B cell (primary cell): ENCODE measurements around the gene DYNC1I2. TPM values are rescaled to one million over a fixed set of nuclear protein-coding genes. Genes with fewer than 3 reads are reported as not detected.

Experiments
- ATAC-seq: fragments of 200-7000 bp; cut with Tn5 transposase; one replicate; pipeline ENCODE4 v1.10.0; 2021; ENCODE audit warnings: low read depth, mild to moderate bottlenecking, moderate number of reproducible peaks, moderate library complexity
- CTCF ChIA-PET: fragments of 350-600 bp; sonication (Branson Sonifier 250); formaldehyde crosslinking; loops from one replicate; lab custom pipeline; 2021; ENCODE audit warnings: antibody characterized with exemption, inconsistent platforms; lab: Charles Lee
- POLR2A ChIA-PET: fragments of 350-600 bp; sonication (Branson Sonifier 250); formaldehyde crosslinking; loops from one replicate; lab custom pipeline; 2021; ENCODE audit warnings: antibody characterized with exemption; lab: Charles Lee
- DNase-seq: peaks from one replicate; pipeline ENCODE4 v3.0.0; 2013
- H2AFZ ChIP-seq: 2 replicates; pipeline ENCODE4 v1.6.1; 2012; ENCODE audit warnings: mild to moderate bottlenecking, low read depth, low read length; ENCODE audit not compliant: insufficient read depth, poor library complexity, severe bottlenecking
- H3K27ac ChIP-seq, 2 donors: 1 replicate in 1 of 2; 2 replicates in 1 of 2; pipeline ENCODE4 v1.5.1; 2012 to 2013; ENCODE audit warnings: low read length in 2 of 2, mild to moderate bottlenecking in 2 of 2, moderate library complexity in 1 of 2
- H3K27me3 ChIP-seq, 4 experiments: fragments of 200-600 bp in 1 of 4; sonication (generic) in 1 of 4; replicated peaks in 1 of 4; 1 replicate in 2 of 4; 2 replicates in 2 of 4; pipeline versions ENCODE4 v1.6.1 to v1.7.0; 2013 to 2016; ENCODE audit warnings: low read length in 3 of 4, mild to moderate bottlenecking in 2 of 4, mixed read lengths in 1 of 4, moderate library complexity in 1 of 4; ENCODE audit not compliant: insufficient read depth in 4 of 4, control insufficient read depth in 3 of 4; ENCODE audit errors: control extremely low read depth in 1 of 4
- H3K36me3 ChIP-seq, 2 experiments: replicated peaks in 1 of 2; 1 replicate in 1 of 2; 2 replicates in 1 of 2; pipeline versions ENCODE4 v1.6.1 to v1.7.1; 2013; ENCODE audit warnings: low read length in 1 of 2; ENCODE audit not compliant: insufficient read depth in 2 of 2, control insufficient read depth in 1 of 2; ENCODE audit errors: control extremely low read depth in 1 of 2, extremely low read depth in 1 of 2
- H3K4me1 ChIP-seq, 2 donors: fragments of 200-600 bp in 1 of 2; sonication (generic) in 1 of 2; 1 replicate in 1 of 2; 2 replicates in 1 of 2; pipeline versions ENCODE4 v1.5.1 to v1.6.1; 2013 to 2017; ENCODE audit warnings: low read length in 2 of 2; ENCODE audit not compliant: control insufficient read depth in 2 of 2, insufficient read depth in 2 of 2
- H3K4me2 ChIP-seq: replicated peaks from 2 replicates; pipeline ENCODE3; 2012; ENCODE audit warnings: mild to moderate bottlenecking, low read depth, low read length; ENCODE audit not compliant: poor library complexity, severe bottlenecking
- H3K4me3 ChIP-seq, 5 experiments: fragments of 200-600 bp in 1 of 5; sonication (generic) in 1 of 5; 1 replicate in 3 of 5; 2 replicates in 2 of 5; pipeline versions ENCODE4 v1.5.1 to v1.7.0; 2011 to 2016; ENCODE audit warnings: low read length in 4 of 5, mild to moderate bottlenecking in 4 of 5, low read depth in 2 of 5, control low read depth in 1 of 5, moderate library complexity in 1 of 5; ENCODE audit not compliant: insufficient read depth in 1 of 5; ENCODE audit errors: control extremely low read depth in 1 of 5, extremely low read depth in 1 of 5
- H3K79me2 ChIP-seq: fragments of 200-600 bp; sonication (generic); one replicate; pipeline ENCODE4 v1.6.0; 2016; ENCODE audit warnings: low read length; ENCODE audit not compliant: control insufficient read depth, insufficient read depth
- H3K9ac ChIP-seq: fragments of 200-600 bp; sonication (generic); 2 replicates; pipeline ENCODE4 v1.6.1; 2017; ENCODE audit warnings: mild to moderate bottlenecking, low read length, moderate library complexity
- H3K9me3 ChIP-seq, 3 donors: one replicate each; pipeline versions ENCODE4 v1.6.1 to v1.7.1; 2013; ENCODE audit warnings: low read length in 2 of 3; ENCODE audit not compliant: control insufficient read depth in 2 of 3, insufficient read depth in 1 of 3; ENCODE audit errors: control extremely low read depth in 1 of 3
- H4K20me1 ChIP-seq: 2 replicates; pipeline ENCODE4 v1.6.0; 2012; ENCODE audit warnings: mild to moderate bottlenecking, low read length; ENCODE audit not compliant: insufficient read depth, control insufficient read depth, poor library complexity, severe bottlenecking
- H3K27ac Mint-ChIP-seq: one replicate; pipeline ENCODE4 v1.8.0; 2021; ENCODE audit warnings: mixed read lengths
- H3K27me3 Mint-ChIP-seq: one replicate; pipeline ENCODE4 v1.8.0; 2021; ENCODE audit warnings: mixed read lengths
- H3K4me1 Mint-ChIP-seq: one replicate; pipeline ENCODE4 v1.8.0; 2021; ENCODE audit warnings: mixed read lengths
- H3K4me3 Mint-ChIP-seq: one replicate; pipeline ENCODE4 v1.8.0; 2021; ENCODE audit warnings: mixed read lengths
- H3K9me3 Mint-ChIP-seq: one replicate; pipeline ENCODE4 v1.8.0; 2022; ENCODE audit warnings: mixed read lengths; ENCODE audit not compliant: insufficient read depth
- CTCF ChIP-seq: fragments of 200-600 bp; IDR thresholded peaks from one replicate; pipeline ENCODE4 v1.8.0; 2022; ENCODE audit warnings: antibody characterized with exemption, mild to moderate bottlenecking
- EZH2 ChIP-seq: IDR thresholded peaks from 2 replicates; pipeline ENCODE4 v1.6.1; 2012; ENCODE audit warnings: borderline replicate concordance, low read depth, mild to moderate bottlenecking, moderate library complexity, low read length; ENCODE audit not compliant: insufficient read depth, poor library complexity, severe bottlenecking
- WGBS: methylation state at CpG from one replicate; pipeline ENCODE4 v1.1.5; 2013; ENCODE audit warnings: missing lambda C conversion rate; ENCODE audit not compliant: insufficient coverage; 5-methylcytosine and 5-hydroxymethylcytosine counted together
- intact Hi-C: fragments of 100-400 bp; cut with micrococcal nuclease; formaldehyde crosslinking; loops from one replicate; pipeline ENCODE4 v1.10.0; 2022
- polyA plus RNA-seq: library from polyadenylated mRNA; depleted of rRNA; stranded (reverse); fragments of >200 nt; gene quantifications from 2 replicates; pipeline ENCODE4 v1.2.3, GENCODE V29; 2012
- total RNA-seq, 2 donors: library from RNA; stranded (reverse); fragments of 120-200 nt in 1 of 2; gene quantifications; 1 replicate in 1 of 2; 2 replicates in 1 of 2; pipeline versions ENCODE4 v1.2.3 to v1.2.4, GENCODE V29; 2013 to 2022

The DYNC1I2 gene
- total and polyA plus RNA-seq, 2 donors (not counting 1 experiment from before 2014, with no cell fraction given): 20.4 to 57.6 TPM

- ChIA-PET POLR2A (no interaction called here), CTCF (no interaction called here)
These were observed 57.9 kb downstream of the DYNC1I2 start for GRCh38 chr2:171745141-171745540.

GRCh38 chr2:171745806-171746205, 58.5 kb downstream of the DYNC1I2 start:
- H4K20me1 ChIP-seq: peaks cover 6% of the 10 kb centered on the region
- intact Hi-C loops: no loop called here
- H3K9ac ChIP-seq: no peak overlapping the region
- ChIA-PET POLR2A (no interaction called here), CTCF (no interaction called here)
- H3K4me1 ChIP-seq: peaks cover 25 to 28% of the 10 kb centered on the region in 2 donors
- H2AFZ ChIP-seq: no peak overlapping the region
- DNase-seq (no peak), ATAC-seq (no peak)
- H3K9me3 ChIP-seq: peaks cover 0 to 6% (median 2%) of the 10 kb centered on the region in 3 donors
- no peak for TF ChIP-seq CTCF
- TF ChIP-seq EZH2: no peak
- H3K79me2 ChIP-seq: peaks cover 3% of the 10 kb centered on the region
- H3K27ac Mint-ChIP-seq: no peak overlapping the region
- no peaks in the 10 kb centered on the region for H3K27me3 ChIP-seq
- WGBS: 93% methylated on average over 2 of the region's 4 CpGs
- no peak overlapping the region for H3K27ac ChIP-seq
- no peak overlapping the region for H3K4me3 ChIP-seq
- peaks cover 17 to 47% of the 10 kb centered on the region in 2 experiments for H3K36me3 ChIP-seq
- H3K4me1 Mint-ChIP-seq: peaks cover 26% of the 10 kb centered on the region
- no peaks in the 10 kb centered on the region for H3K9me3 Mint-ChIP-seq
- no peak overlapping the region for H3K4me3 Mint-ChIP-seq
- H3K4me2 ChIP-seq: no peak overlapping the region
- no peaks in the 10 kb centered on the region for H3K27me3 Mint-ChIP-seq

More at GRCh38 chr2:171745141-171745540, 57.9 kb downstream of the DYNC1I2 start:
- Mint-ChIP-seq H3K4me1 (peaks cover 28% of the 10 kb centered on the region), H3K9me3 (no peaks in the 10 kb centered on the region), H3K27ac (no peak overlapping the region), H3K27me3 (no peaks in the 10 kb centered on the region), H3K4me3 (no peak overlapping the region)
- Histone ChIP-seq H3K4me3 (no peak overlapping the region), H3K36me3 (peaks cover 15 to 46% of the 10 kb centered on the region in 2 experiments), H4K20me1 (peaks cover 6% of the 10 kb centered on the region), H3K27me3 (no peaks in the 10 kb centered on the region), H3K79me2 (peaks cover 3% of the 10 kb centered on the region), H3K9me3 (peaks cover 0 to 6% (median 2%) of the 10 kb centered on the region in 3 donors), H3K4me1 (peaks cover 28 to 30% of the 10 kb centered on the region in 2 donors), H3K9ac (no peak overlapping the region), H3K4me2 (no peak overlapping the region), H3K27ac (no peak overlapping the region), H2AFZ (no peak overlapping the region)
- ATAC-seq (no peak), DNase-seq (no peak)
- WGBS: 80% methylated on average over 1 of the region's 1 CpG
- intact Hi-C loops: no loop called here
- no peak for TF ChIP-seq CTCF
- TF ChIP-seq EZH2: no peak
